ENCODE results near the gene GNG13. TPM values are rescaled to one million over a fixed set of nuclear protein-coding genes. Genes with fewer than 3 reads are reported as not detected.

The GNG13 gene
- total and polyA plus RNA-seq, 7 donors, result not detected

DNA sequence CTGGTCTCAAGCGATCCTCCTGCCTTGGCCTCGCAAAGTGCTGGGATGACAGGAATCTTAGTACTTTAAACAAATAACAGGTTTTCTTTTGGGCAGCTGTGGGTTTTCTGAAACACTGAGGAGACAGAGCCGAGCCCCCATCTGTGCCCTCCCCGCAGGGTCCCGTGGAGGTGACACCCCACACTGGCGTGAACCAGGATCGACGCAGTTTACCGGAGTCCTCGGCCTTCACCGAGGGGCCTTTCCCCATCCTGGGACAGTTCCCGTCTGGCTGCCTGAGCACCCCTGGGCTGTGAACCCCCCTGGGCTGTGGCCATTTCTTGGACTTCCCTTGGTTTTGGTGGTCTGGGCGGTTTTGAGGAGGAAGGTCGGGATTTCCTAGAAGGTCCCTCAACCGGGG, 15.3 kb upstream of the GNG13 start:
- Histone ChIP-seq H3K4me3 (no peak overlapping the region), H3K9me3 (no peaks in the 10 kb centered on the region), H3K4me1 (no peaks in the 10 kb centered on the region), H3K27me3 (ENCODE audit: insufficient read depth in 3 of 3, low read length in 2 of 3) (peaks cover 0 to 87% (median 28%) of the 10 kb centered on the region in 3 donors), H3K27ac (no peak overlapping the region), H3K36me3 (ENCODE audit: insufficient read depth in 1 of 2, low read depth in 1 of 2) (no peaks in the 10 kb centered on the region)
- DNase-seq (no peak), ATAC-seq (no peak)
- WGBS, 3 donors, result 93 to 95% (median 95%) methylated on average over 15 of the region's 15 CpGs
- TF ChIP-seq, protein P1, sequence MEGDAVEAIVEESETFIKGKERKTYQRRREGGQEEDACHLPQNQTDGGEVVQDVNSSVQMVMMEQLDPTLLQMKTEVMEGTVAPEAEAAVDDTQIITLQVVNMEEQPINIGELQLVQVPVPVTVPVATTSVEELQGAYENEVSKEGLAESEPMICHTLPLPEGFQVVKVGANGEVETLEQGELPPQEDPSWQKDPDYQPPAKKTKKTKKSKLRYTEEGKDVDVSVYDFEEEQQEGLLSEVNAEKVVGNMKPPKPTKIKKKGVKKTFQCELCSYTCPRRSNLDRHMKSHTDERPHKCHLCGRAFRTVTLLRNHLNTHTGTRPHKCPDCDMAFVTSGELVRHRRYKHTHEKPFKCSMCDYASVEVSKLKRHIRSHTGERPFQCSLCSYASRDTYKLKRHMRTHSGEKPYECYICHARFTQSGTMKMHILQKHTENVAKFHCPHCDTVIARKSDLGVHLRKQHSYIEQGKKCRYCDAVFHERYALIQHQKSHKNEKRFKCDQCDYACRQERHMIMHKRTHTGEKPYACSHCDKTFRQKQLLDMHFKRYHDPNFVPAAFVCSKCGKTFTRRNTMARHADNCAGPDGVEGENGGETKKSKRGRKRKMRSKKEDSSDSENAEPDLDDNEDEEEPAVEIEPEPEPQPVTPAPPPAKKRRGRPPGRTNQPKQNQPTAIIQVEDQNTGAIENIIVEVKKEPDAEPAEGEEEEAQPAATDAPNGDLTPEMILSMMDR (IDR thresholded peaks at IDR 0.05), result no peak
- intact Hi-C loops (cut with DNase I), result loop anchor here in 1 of 2 donors (10.0 kb wide), 1 partner anchor 239 kb away; no protein-coding TSS in a partner anchor

DNA sequence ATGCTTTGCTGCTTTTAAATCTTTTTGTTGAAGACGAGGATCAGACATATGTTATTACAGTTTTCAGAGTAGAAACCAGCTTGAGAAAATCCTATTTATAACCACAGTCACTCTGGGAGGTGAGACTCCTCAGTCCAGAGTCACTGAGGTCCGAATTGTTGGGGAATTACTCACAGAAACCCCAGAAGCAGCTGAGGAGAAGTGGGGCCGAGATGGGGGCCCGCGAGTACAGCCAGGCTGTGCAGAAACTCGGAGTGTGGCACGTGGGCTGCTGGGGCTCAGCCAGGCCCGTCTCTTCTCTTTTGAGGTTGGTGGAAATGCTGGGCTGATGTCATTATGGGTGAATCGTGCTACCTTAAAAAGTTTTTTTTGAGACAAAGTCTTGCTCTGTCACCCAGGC, 14.4 kb upstream of the GNG13 start:
- Histone ChIP-seq H3K9me3 (no peaks in the 10 kb centered on the region), H3K4me3 (no peak overlapping the region), H3K27ac (no peak overlapping the region), H3K27me3 (ENCODE audit: insufficient read depth in 3 of 3, low read length in 2 of 3) (peaks cover 0 to 90% (median 28%) of the 10 kb centered on the region in 3 donors), H3K36me3 (ENCODE audit: insufficient read depth in 1 of 2, low read depth in 1 of 2) (no peaks in the 10 kb centered on the region), H3K4me1 (no peaks in the 10 kb centered on the region)
- DNase-seq (no peak), ATAC-seq (no peak)
- 58 to 68% (median 66%) methylated on average over 9 of the region's 9 CpGs for WGBS, 3 donors
- TF ChIP-seq, protein P1 (IDR thresholded peaks at IDR 0.05), result no peak
- intact Hi-C loops (cut with DNase I), result loop anchor here in 1 of 2 donors (10.0 kb wide), 1 partner anchor 240 kb away; no protein-coding TSS in a partner anchor

DNA sequence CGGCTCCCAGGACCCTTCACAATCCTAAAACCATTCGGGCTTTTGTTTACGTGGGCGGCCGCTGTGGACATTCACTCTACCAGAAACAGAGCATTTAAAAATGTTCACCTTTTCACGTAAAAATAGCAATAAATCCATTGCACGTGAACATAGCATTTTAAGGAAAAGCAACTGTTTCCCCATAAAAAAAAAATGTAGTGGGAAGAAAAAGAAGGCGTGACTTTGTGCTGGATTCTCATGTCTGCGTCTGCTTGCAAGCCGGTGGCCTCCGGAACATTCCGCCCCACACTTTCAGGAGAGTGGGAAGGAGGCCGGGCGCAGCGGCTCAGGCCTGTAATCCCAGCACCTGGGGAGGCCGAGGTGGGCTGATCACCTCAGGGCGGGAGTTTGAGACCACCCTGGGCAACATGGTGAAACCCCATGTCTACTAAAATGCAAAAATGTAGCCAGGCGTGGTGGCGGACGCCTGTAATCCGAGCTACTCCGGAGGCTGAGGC, 13.4 kb upstream of the GNG13 start:
- Histone ChIP-seq H3K4me1 (no peaks in the 10 kb centered on the region), H3K27ac (no peak overlapping the region), H3K9me3 (no peaks in the 10 kb centered on the region), H3K27me3 (ENCODE audit: insufficient read depth in 3 of 3, low read length in 2 of 3) (peaks cover 0 to 86% (median 28%) of the 10 kb centered on the region in 3 donors), H3K36me3 (ENCODE audit: insufficient read depth in 1 of 2, low read depth in 1 of 2) (no peaks in the 10 kb centered on the region), H3K4me3 (no peak overlapping the region)
- ATAC-seq, result no peak
- TF ChIP-seq, protein P1 (IDR thresholded peaks at IDR 0.05), result no peak
- intact Hi-C loops (cut with DNase I), result loop anchor here (1.0 to 10.0 kb wide), 2 partner anchors 241 kb away; no protein-coding TSS in a partner anchor
- DNase-seq, result no peak
- 59 to 61% (median 60%) methylated on average over 22 of the region's 22 CpGs for WGBS, 3 donors

DNA sequence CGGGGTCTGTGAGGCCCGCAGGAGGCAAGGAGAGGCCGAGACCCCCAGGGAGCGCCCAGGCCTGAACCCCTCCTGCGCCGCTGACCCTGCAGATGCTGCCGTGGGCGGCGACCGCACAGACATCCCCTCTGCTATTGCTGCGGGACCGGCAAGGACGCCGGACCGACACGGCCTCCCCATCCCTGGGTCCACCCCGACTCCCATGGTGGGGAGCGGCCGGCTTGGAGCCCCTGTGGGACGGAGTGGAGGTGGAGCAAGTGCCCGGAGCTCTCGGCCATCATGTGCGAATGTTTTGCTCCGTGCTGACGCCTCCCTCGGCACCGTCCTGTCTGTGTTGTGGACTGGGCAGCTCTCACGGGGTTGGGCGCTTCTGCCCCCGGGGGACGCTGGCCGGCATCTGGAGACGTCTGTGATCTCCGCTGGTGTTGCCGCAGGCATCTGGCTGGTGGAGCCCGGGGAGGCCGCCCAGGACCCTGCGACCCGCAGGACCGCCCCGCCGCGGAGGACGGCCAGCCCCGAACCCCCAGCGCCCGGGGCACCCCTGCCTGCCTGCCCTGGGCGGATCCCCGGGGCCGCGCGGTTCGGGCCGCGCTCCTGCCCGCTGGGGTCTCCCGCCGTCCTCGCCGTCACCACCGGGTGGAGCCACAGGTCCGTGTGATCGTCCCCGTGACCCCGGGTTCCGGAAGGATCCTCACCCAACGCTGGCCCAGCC, 12.8 kb upstream of the GNG13 start:
- Histone ChIP-seq H3K9me3 (no peaks in the 10 kb centered on the region), H3K27me3 (ENCODE audit: insufficient read depth in 3 of 3, low read length in 2 of 3) (peaks cover 0 to 86% (median 32%) of the 10 kb centered on the region in 3 donors), H3K36me3 (ENCODE audit: insufficient read depth in 1 of 2, low read depth in 1 of 2) (no peaks in the 10 kb centered on the region), H3K27ac (no peak overlapping the region), H3K4me3 (no peak overlapping the region), H3K4me1 (no peaks in the 10 kb centered on the region)
- peak in 1 of 2 donors; percentile 45 for DNase-seq
- intact Hi-C loops (cut with DNase I), result loop anchor here (1.0 to 10.0 kb wide), 2 partner anchors 241 to 242 kb away; no protein-coding TSS in a partner anchor
- 10 to 13% (median 11%) methylated on average over 56 to 67 of the region's 67 CpGs for WGBS, 3 donors
- TF ChIP-seq, protein P1 (IDR thresholded peaks at IDR 0.05), result peak; percentile 44
- ATAC-seq, result peak in 3 of 4 donors; percentile 30 to 75 (median 49)

Measured in psoas muscle (tissue), 8 donors.